Measurements from ENCODE around the gene MAPKAPK2. TPM values are rescaled to one million over a fixed set of nuclear protein-coding genes. Genes with fewer than 3 reads are reported as not detected.

The MAPKAPK2 gene
- total RNA-seq, 1 donor from 2014 or later = 77.7 TPM

- DNase-seq (ENCODE audit: low read depth, low spot score) = no peak
- H3K36me3 Mint-ChIP-seq (ENCODE audit: low read depth) = no peaks in the 10 kb centered on the region
- H3K27ac Mint-ChIP-seq (ENCODE audit: unreplicated experiment) = no peak overlapping the region
- H3K4me3 Mint-ChIP-seq = no peak overlapping the region
- no peaks in the 10 kb centered on the region for H3K9me3 Mint-ChIP-seq
- no peaks in the 10 kb centered on the region for H3K27me3 Mint-ChIP-seq (ENCODE audit: low read depth)
- H3K4me1 Mint-ChIP-seq = peaks cover 26% of the 10 kb centered on the region
- TF ChIP-seq CTCF (conservative IDR thresholded peaks at IDR 0.05) = no peak
Measured at GRCh38 chr1:206769304-206769731, 84.6 kb downstream of the MAPKAPK2 start.

GRCh38 chr1:206770531-206771337 lies 86.0 kb downstream of the MAPKAPK2 start, which contains the start of gene IL19:
IL19 (plus strand) TSS chr1:206770773; CDS start chr1:206836663, 65,890 bp downstream.
- H3K36me3 Mint-ChIP-seq (ENCODE audit: low read depth) = no peaks in the 10 kb centered on the region
- H3K27ac Mint-ChIP-seq (ENCODE audit: unreplicated experiment) = no peak within 1 kb of the TSS
- H3K9me3 Mint-ChIP-seq = no peaks in the 10 kb centered on the region
- no peaks in the 10 kb centered on the region for H3K27me3 Mint-ChIP-seq (ENCODE audit: low read depth)
- DNase-seq (ENCODE audit: low read depth, low spot score) = no peak
- peaks cover 26% of the 10 kb centered on the region for H3K4me1 Mint-ChIP-seq
- TF ChIP-seq CTCF (conservative IDR thresholded peaks at IDR 0.05) = no peak
- H3K4me3 Mint-ChIP-seq = no peak within 1 kb of the TSS

GRCh38 chr1:206771338-206771692 lies 86.6 kb downstream of the MAPKAPK2 start:
- TF ChIP-seq CTCF (conservative IDR thresholded peaks at IDR 0.05) = no peak
- Mint-ChIP-seq H3K27me3 (ENCODE audit: low read depth) (no peaks in the 10 kb centered on the region), H3K27ac (ENCODE audit: unreplicated experiment) (no peak overlapping the region), H3K9me3 (no peaks in the 10 kb centered on the region), H3K4me3 (no peak overlapping the region), H3K36me3 (ENCODE audit: low read depth) (no peaks in the 10 kb centered on the region), H3K4me1 (peaks cover 26% of the 10 kb centered on the region)
- DNase-seq (ENCODE audit: low read depth, low spot score) = no peak

- no peak for TF ChIP-seq CTCF (conservative IDR thresholded peaks at IDR 0.05)
Measured at GRCh38 chr1:206772243-206772937, 87.7 kb downstream of the MAPKAPK2 start, which contains the start of gene IL10. IL10 (minus strand) TSS chr1:206772494; CDS start chr1:206772435, 59 bp downstream.

GRCh38 chr1:206774093-206774492 lies 89.4 kb downstream of the MAPKAPK2 start:
- no peaks in the 10 kb centered on the region for H3K9me3 Mint-ChIP-seq
- DNase-seq (ENCODE audit: low read depth, low spot score) = no peak
- no peak overlapping the region for H3K4me3 Mint-ChIP-seq
- H3K4me1 Mint-ChIP-seq = peaks cover 21% of the 10 kb centered on the region
- no peaks in the 10 kb centered on the region for H3K36me3 Mint-ChIP-seq (ENCODE audit: low read depth)
- no peak for TF ChIP-seq CTCF (conservative IDR thresholded peaks at IDR 0.05)
- H3K27me3 Mint-ChIP-seq (ENCODE audit: low read depth) = no peaks in the 10 kb centered on the region
- no peak overlapping the region for H3K27ac Mint-ChIP-seq (ENCODE audit: unreplicated experiment)

More at GRCh38 chr1:206772243-206772937, 87.7 kb downstream of the MAPKAPK2 start, which contains the start of gene IL10:
- no peaks in the 10 kb centered on the region for H3K9me3 Mint-ChIP-seq
- no peaks in the 10 kb centered on the region for H3K36me3 Mint-ChIP-seq (ENCODE audit: low read depth)
- peaks cover 26% of the 10 kb centered on the region for H3K4me1 Mint-ChIP-seq
- H3K27me3 Mint-ChIP-seq (ENCODE audit: low read depth) = no peaks in the 10 kb centered on the region
- no peak within 1 kb of the TSS for H3K27ac Mint-ChIP-seq (ENCODE audit: unreplicated experiment)
- DNase-seq (ENCODE audit: low read depth, low spot score) = no peak
- no peak within 1 kb of the TSS for H3K4me3 Mint-ChIP-seq

Data from neural crest cell (in vitro differentiated cells).